ENCODE measurements around the gene RAVER1.
A peak's percentile ranks its signal among the peaks of the same experiment; 100 is the strongest.

Gene RAVER1

GRCh38 chr19:10289167-10289835 lies 44.0 kb downstream of the RAVER1 start (continued):
- TF ChIP-seq ZFP3 (tag by site-specific recombination; IDR thresholded peaks at IDR 0.05; ENCODE audit: low read depth) = no peak
- TF ChIP-seq HOXC10 (CRISPR knock-in tag; IDR thresholded peaks at IDR 0.05) = no peak
- peak; percentile 67; the same call in 1 of the 2 replicates for TF ChIP-seq ZXDB (tag by site-specific recombination; IDR thresholded peaks at IDR 0.05)
- no peak for TF ChIP-seq ZNF221 (tag by site-specific recombination; IDR thresholded peaks at IDR 0.05; ENCODE audit: borderline replicate concordance)
- peak; percentile 82 for TF ChIP-seq SP3 (tag by site-specific recombination; IDR thresholded peaks at IDR 0.05)
- TF ChIP-seq ZNF121 (tag by site-specific recombination; IDR thresholded peaks at IDR 0.05) = no peak
- TF ChIP-seq ZNF398 (tag by site-specific recombination; IDR thresholded peaks at IDR 0.05) = no peak
- peak; percentile 89 for TF ChIP-seq KLF9 (tag by site-specific recombination; IDR thresholded peaks at IDR 0.05; ENCODE audit: low read depth)
- TF ChIP-seq HOXD13 (CRISPR knock-in tag; IDR thresholded peaks at IDR 0.05; ENCODE audit: borderline replicate concordance) = no peak

- Histone ChIP-seq H3K4me3 (ENCODE audit: low read depth, low read length) (no peak overlapping the region), H3K9me3 (ENCODE audit: control insufficient read depth, insufficient read depth, low read depth, low read length) (no peaks in the 10 kb centered on the region), H3K27ac (ENCODE audit: extremely low read depth, low read depth, low read length) (no peak overlapping the region), H3K36me3 (ENCODE audit: control insufficient read depth in 2 of 2, insufficient read depth in 1 of 2, low read length in 2 of 2) (no peaks in the 10 kb centered on the region), H3K4me1 (ENCODE audit: control insufficient read depth, insufficient read depth, low read length) (peaks cover 4% of the 10 kb centered on the region; the same call in 1 of the 2 replicates)
- ChIA-PET CTCF (interaction anchor here (0.7 to 3.2 kb wide), 10 partner anchors 18 to 128 kb away, joined by 3 to 13 read pairs (median 4); partner anchors contain the start of gene ICAM1), POLR2A (interaction anchor here (0.5 to 1.7 kb wide), 9 partner anchors 12 to 1120 kb away, joined by 4 to 21 read pairs (median 7); partner anchors contain the start of genes ICAM1, RAVER1 and TYK2)
- 0 out of 2 replicates have a peak, but pooled peaks have one; percentile 7 for TF ChIP-seq ZBTB48 (tag by site-specific recombination; IDR thresholded peaks at IDR 0.05)
- TF ChIP-seq SALL2 (tag by site-specific recombination; IDR thresholded peaks at IDR 0.05; ENCODE audit: borderline replicate concordance) = no peak
Measured at GRCh38 chr19:10288662-10289166, 44.6 kb downstream of the RAVER1 start.

GRCh38 chr19:10286803-10287737 lies 46.3 kb downstream of the RAVER1 start, which contains the start of gene ICAM4:
Gene ICAM4, plus strand, starts transcription at chr19:10286955. Its CDS starts 58 bp downstream, at chr19:10287013.
- H3K4me3 ChIP-seq (ENCODE audit: low read depth, low read length) = no peak within 1 kb of the TSS
- POLR2A ChIA-PET = interaction anchor here (0.5 to 1.2 kb wide), 2 partner anchors 29 to 95 kb away, joined by 3 read pairs; partner anchors contain the start of gene FDX2
- TF ChIP-seq ZNF473 (tag by site-specific recombination; IDR thresholded peaks at IDR 0.05) (no peak), TSHZ1 (tag by site-specific recombination; IDR thresholded peaks at IDR 0.05; ENCODE audit: borderline replicate concordance) (no peak), ZFP69B (tag by site-specific recombination; IDR thresholded peaks at IDR 0.05) (0 out of 2 replicates have a peak, but pooled peaks have one; percentile 25), KLF9 (tag by site-specific recombination; IDR thresholded peaks at IDR 0.05; ENCODE audit: low read depth) (peak; percentile 19; the same call in 1 of the 2 replicates), GLIS1 (tag by site-specific recombination; IDR thresholded peaks at IDR 0.05) (peak; percentile 32; the same call in 1 of the 2 replicates), ZFP37 (tag by site-specific recombination; IDR thresholded peaks at IDR 0.05) (no peak), ZBTB11 (tag by site-specific recombination; conservative IDR thresholded peaks at IDR 0.05; ENCODE audit: low read depth) (peak; percentile 75), ZNF2 (tag by site-specific recombination; IDR thresholded peaks at IDR 0.05) (no peak)

More at GRCh38 chr19:10286803-10287737, 46.3 kb downstream of the RAVER1 start, which contains the start of gene ICAM4:
- CTCF ChIA-PET = interaction anchor here (0.8 to 3.2 kb wide), 6 partner anchors 17 to 104 kb away, joined by 3 to 15 read pairs (median 5); partner anchors contain the start of genes ICAM1 and MRPL4
- Histone ChIP-seq H3K27ac (ENCODE audit: extremely low read depth, low read depth, low read length) (peak within 1 kb of the TSS; percentile 27; the same call in 1 of the 2 replicates), H3K36me3 (ENCODE audit: control insufficient read depth in 2 of 2, insufficient read depth in 1 of 2, low read length in 2 of 2) (no peaks in the 10 kb centered on the region), H3K9me3 (ENCODE audit: control insufficient read depth, insufficient read depth, low read depth, low read length) (no peaks in the 10 kb centered on the region), H3K4me1 (ENCODE audit: control insufficient read depth, insufficient read depth, low read length) (peaks cover 4% of the 10 kb centered on the region; the same call in 1 of the 2 replicates)

All from HEK293 (cell line).